HG03521 (cell line): ENCODE results near the gene ADIPOQ.
"Not testable (repeated sequence)": the region's sequence is repeated elsewhere in the genome, so short reads cannot be mapped to it uniquely, and the experiment has no call there.

Experiments
- ATAC-seq: cut with Tn5 transposase; IDR thresholded peaks from one replicate; pipeline ENCODE4 v1.9.1; 2021; ENCODE audit warnings: mild to moderate bottlenecking, moderate library complexity; ENCODE audit not compliant: unreplicated experiment

The ADIPOQ gene

DNA sequence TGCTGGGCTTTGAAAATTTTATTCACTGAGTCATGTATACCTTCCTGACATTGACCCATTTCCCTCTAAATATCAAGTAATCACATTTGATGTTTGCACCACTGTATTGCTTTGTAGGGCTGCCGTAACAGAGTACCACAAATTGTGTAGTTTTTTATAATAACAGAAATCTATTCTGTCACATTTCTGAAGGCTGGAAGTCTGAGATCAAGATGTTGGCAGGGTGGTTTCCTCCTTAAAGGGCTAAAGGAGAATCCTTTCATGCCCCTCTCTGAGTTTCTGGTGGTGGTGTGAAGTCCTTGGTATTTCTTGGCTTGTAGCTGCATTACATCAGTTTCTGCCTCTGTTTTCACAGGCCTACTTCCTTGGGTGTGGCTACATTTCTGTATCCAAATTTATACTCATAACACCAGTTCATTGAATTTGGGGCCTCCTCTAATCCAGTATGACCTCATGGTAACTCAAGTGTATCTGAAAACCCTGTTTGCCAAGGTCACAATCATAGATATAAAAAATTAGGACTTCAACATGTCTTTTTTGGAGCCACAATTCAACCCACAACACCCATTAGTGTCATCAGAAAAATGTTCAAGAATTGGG is 58.7 kb downstream of the ADIPOQ start:
- no peak for ATAC-seq

DNA sequence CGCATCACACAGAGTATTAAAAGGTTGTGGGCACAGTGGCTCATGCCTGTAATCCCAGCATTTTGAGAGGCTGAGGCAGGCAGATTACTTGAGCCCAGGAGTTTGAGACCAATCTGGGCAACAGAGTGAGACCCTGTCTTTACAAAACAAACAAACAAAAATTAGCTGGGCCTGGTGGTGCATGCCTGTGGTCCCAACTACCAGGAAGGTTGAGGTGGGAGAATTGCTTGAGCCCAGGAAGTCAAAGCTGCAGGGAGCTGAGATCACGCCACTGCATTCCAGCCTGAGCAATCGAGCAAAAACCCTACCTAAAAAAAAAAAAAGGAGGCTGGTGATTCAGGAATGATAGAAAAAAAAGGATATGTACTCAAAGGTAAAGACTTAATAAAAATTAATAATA is 59.6 kb downstream of the ADIPOQ start:
- ATAC-seq: no peak

DNA sequence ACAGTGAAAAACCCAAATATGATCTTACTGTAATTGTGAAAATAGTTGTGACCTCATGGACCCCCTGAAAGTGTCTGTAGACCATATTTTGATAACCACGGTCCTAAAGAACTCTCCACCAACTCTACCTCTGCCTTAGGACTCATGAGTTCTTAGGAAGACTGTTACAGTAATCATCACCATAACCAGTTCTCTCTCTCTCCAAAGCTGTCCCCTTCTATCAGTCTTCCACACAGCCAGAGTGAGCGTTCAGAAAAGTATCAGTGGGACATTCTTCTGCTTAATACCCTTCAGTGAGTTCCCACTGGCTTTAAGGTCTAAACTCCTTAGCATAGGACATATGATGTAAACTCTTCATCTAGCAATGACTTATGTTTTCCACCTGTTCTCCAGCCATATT is 60.2 kb downstream of the ADIPOQ start:
- ATAC-seq: no peak

DNA sequence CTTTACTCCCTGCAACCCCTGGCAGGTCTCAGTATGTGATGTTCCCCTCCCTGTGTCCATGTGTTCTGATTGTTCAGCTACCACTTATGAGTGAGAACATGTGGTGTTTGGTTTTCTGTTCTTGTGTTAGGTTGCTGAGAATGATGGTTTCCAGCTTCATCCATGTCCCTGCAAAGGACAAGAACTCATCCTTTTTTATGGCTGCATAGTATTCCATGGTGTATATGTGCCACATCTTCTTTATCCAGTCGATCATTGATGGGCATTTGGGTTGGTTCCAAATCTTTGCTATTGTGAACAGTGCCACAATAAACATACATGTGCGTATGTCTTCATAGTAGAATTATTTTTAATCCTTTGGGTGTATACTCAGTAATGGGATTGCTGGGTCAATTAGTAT is 61.2 kb downstream of the ADIPOQ start:
- not testable (repeated sequence) for ATAC-seq

DNA sequence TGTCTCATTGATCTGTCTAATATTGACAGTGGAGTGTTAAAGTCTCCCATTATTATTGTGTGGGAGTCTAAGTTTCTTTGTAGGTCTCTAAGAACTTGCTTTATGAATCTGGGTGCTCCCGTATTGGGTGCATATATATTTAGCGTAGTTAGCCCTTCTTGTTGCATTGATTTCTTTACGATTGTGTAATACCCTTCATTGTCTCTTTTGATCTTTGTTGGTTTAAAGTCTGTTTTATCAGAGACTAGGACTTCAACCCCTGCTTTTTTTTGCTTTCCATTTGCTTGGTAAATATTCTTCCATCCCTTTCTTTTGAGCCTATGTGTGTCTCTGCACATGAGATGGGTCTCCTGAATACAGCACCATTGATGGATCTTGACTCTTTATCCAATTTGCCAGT is 64.6 kb downstream of the ADIPOQ start:
- not testable (repeated sequence) for ATAC-seq
